ENCODE results near the gene NGEF. TPM values are rescaled to one million over a fixed set of nuclear protein-coding genes. Genes with fewer than 3 reads are reported as not detected.

The NGEF gene
- polyA plus RNA-seq, 1 of the 3 experiments (the other 2 are of a cell fraction), result 1.4 TPM

DNA sequence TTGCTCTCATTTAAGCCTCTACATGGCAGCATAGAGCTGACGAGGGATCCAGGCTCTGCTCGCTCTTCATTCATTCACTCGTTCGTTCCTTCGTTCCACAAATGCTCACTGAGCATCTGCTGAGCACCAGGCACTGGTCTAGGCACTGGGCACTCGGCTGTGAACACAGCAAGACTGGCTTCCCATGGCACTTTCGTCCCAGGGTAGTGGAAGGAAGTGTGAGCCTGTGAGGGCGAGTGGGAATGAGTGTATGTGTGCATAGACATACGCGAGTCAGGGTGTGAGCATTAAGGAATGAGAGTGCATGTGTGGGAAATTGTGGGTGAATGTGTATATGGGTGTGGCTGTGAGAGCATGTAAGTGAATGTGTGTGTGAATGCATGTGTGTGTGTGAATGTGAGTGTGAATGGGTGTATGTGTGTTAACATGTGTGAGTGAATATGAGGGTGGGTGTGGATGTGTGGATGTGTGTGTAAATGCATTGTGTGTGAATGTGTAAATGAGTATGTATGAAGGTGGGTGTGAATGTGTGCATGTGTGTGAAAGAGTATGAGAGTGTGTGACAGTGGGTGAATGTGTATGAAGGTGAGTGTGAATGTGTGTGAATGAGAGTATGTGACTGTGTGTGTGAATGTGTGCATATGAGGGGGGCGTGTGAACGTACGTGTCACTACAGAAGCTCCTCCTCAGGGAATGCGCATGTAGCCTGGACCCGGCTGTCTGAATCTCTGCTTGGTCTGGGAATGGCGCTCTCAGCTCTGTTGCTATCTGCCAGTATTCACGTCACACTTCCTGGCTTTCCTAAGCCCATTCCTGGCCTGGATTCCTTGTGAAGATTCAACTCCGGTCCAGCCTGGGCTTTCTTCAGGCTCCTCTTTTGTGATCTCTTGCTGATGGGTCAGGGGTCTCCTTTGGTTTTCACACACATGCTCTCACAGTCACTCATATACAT lies 114.2 kb downstream of the NGEF start:
- Histone ChIP-seq H4K20me1 (ENCODE audit: insufficient read depth) (no peaks in the 10 kb centered on the region), H3K36me3 (replicated peaks in 1 of 2; ENCODE audit: control insufficient read depth in 1 of 2, insufficient read depth in 2 of 2, low read length in 1 of 2) (no peaks in the 10 kb centered on the region), H2AFZ (ENCODE audit: low read depth) (no peak overlapping the region), H3K9me3 (no peaks in the 10 kb centered on the region), H3K4me1 (ENCODE audit: control insufficient read depth in 1 of 2, insufficient read depth in 2 of 2, low read depth in 1 of 2, low read length in 1 of 2) (peaks cover 3 to 12% of the 10 kb centered on the region in 2 experiments; a peak in 3 of 4 replicates), H3K27me3 (ENCODE audit: insufficient read depth) (no peaks in the 10 kb centered on the region), H3K27ac (ENCODE audit: low read depth in 2 of 2, low read length in 1 of 2) (no peak overlapping the region), H3K4me2 (no peak overlapping the region), H3K4me3 (ENCODE audit: low read depth in 2 of 2, low read length in 1 of 2) (no peak overlapping the region), H3K9ac (no peak overlapping the region), H3K79me2 (ENCODE audit: insufficient read depth) (no peaks in the 10 kb centered on the region), H3K9me2 (no peaks in the 10 kb centered on the region), H3F3A (replicated peaks; ENCODE audit: insufficient read depth) (peaks cover 3% of the 10 kb centered on the region)
- ChIA-PET CTCF (no interaction called here), POLR2A (no interaction called here)
- WGBS (ENCODE audit: low lambda C conversion rate), result 92% methylated on average over 18 of the region's 18 CpGs
- TF ChIP-seq USF1 (IDR thresholded peaks at IDR 0.05; ENCODE audit: borderline replicate concordance, low read depth), result no peak
- no peak for TF ChIP-seq RCOR1 (IDR thresholded peaks at IDR 0.05; ENCODE audit: low read length)
- peak; percentile 16 for DNase-seq

DNA sequence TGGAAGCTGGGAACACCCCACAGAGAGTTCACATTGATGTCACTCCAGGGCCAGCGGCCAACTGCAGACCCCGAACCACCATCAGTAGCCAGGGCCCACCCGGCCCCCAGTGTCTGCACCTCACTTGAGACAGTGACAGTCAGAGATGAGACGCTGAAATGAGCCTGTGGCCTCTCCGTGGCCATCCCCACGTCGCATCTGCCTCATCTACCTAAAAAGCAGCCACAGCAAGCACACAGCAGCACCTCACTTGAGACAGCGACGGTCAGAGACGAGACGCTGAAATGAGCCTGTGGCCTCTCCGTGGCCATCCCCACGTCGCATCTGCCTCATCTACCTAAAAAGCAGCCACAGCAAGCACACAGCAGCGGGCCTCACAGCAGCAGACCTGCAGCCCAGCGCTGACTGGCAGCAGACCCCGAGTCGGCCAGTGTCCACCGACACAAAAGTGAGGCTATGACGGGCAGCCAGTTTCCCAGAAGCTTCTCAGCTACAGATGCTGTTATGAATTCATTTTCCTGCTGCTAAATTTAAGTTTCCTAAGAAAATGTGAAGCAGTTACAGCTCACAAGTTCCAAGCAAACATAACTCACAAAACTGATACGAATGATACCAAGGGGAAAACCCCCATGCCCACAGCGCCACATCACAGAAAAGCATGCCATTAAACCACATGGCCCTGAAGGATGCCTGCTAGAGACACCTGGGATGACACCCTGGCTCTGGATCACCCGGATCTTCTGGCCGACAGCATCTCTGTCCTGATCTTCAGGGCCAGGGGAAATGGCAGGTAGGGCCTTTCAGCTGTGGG lies 115.3 kb downstream of the NGEF start:
- Histone ChIP-seq H3K36me3 (replicated peaks in 1 of 2; ENCODE audit: control insufficient read depth in 1 of 2, insufficient read depth in 2 of 2, low read length in 1 of 2) (no peaks in the 10 kb centered on the region), H3K9ac (no peak overlapping the region), H3K4me1 (ENCODE audit: control insufficient read depth in 1 of 2, insufficient read depth in 2 of 2, low read depth in 1 of 2, low read length in 1 of 2) (peaks cover 3 to 12% of the 10 kb centered on the region in 2 experiments; a peak in 3 of 4 replicates), H2AFZ (ENCODE audit: low read depth) (no peak overlapping the region), H3K9me2 (no peaks in the 10 kb centered on the region), H4K20me1 (ENCODE audit: insufficient read depth) (no peaks in the 10 kb centered on the region), H3F3A (replicated peaks; ENCODE audit: insufficient read depth) (peaks cover 3% of the 10 kb centered on the region), H3K9me3 (no peaks in the 10 kb centered on the region), H3K27me3 (ENCODE audit: insufficient read depth) (no peaks in the 10 kb centered on the region), H3K4me2 (no peak overlapping the region), H3K4me3 (ENCODE audit: low read depth in 2 of 2, low read length in 1 of 2) (no peak overlapping the region), H3K79me2 (ENCODE audit: insufficient read depth) (no peaks in the 10 kb centered on the region), H3K27ac (ENCODE audit: low read depth in 2 of 2, low read length in 1 of 2) (no peak overlapping the region)
- ChIA-PET POLR2A (no interaction called here), CTCF (no interaction called here)
- DNase-seq, result no peak
- WGBS (ENCODE audit: low lambda C conversion rate), result 94% methylated on average over 22 of the region's 24 CpGs
- no peak for TF ChIP-seq USF1 (IDR thresholded peaks at IDR 0.05; ENCODE audit: borderline replicate concordance, low read depth)
- no peak for TF ChIP-seq RXRA (IDR thresholded peaks at IDR 0.05; ENCODE audit: borderline replicate concordance, low read depth)
- TF ChIP-seq JUND (IDR thresholded peaks at IDR 0.05), result no peak
- TF ChIP-seq YY1 (IDR thresholded peaks at IDR 0.05; ENCODE audit: low read depth), result no peak
